WERI-Rb-1 (cell line): ENCODE measurements around the gene SETD1A.

ENCODE experiments used
- DNase-seq: peaks from one replicate; pipeline ENCODE4 v3.0.0-alpha.2; 2020
- H3K27ac ChIP-seq: fragments of 250-450 bp; sonication (Bioruptor Pico); 2 replicates; pipeline ENCODE4 v1.5.1; 2020; ENCODE audit warnings: mild to moderate bottlenecking, moderate library complexity
- H3K27me3 ChIP-seq: fragments of 250-450 bp; sonication (Bioruptor Pico); 2 replicates; pipeline ENCODE4 v1.5.1; 2021; ENCODE audit warnings: mild to moderate bottlenecking, low read depth, moderate library complexity; ENCODE audit not compliant: insufficient read depth, severe bottlenecking
- H3K36me3 ChIP-seq: fragments of 250-450 bp; sonication (Bioruptor Pico); 2 replicates; pipeline ENCODE4 v1.5.1; 2020; ENCODE audit warnings: mild to moderate bottlenecking, moderate library complexity
- H3K4me3 ChIP-seq: 2 replicates; pipeline ENCODE4 v1.5.1; 2011; ENCODE audit warnings: low read depth, mild to moderate bottlenecking, control low read depth, low read length
- H3K9me3 ChIP-seq: fragments of 250-450 bp; sonication (Bioruptor Pico); 2 replicates; pipeline ENCODE4 v1.5.1; 2021; ENCODE audit warnings: mild to moderate bottlenecking, moderate library complexity; ENCODE audit not compliant: severe bottlenecking
- TF ChIP-seq, protein P1 (sequence below): IDR thresholded peaks from 2 replicates; pipeline ENCODE4 v1.5.1; 2011; ENCODE audit warnings: low read depth, mild to moderate bottlenecking, control low read depth, inconsistent platforms, low read length

Gene SETD1A

GRCh38 chr16:30944352-30944751, 13.2 kb upstream of the SETD1A start:
- no peak for DNase-seq
- Histone ChIP-seq H3K27me3 (no peaks in the 10 kb centered on the region), H3K36me3 (peaks cover 31% of the 10 kb centered on the region), H3K4me3 (no peak overlapping the region), H3K9me3 (no peaks in the 10 kb centered on the region), H3K27ac (no peak overlapping the region)
- TF ChIP-seq, protein P1, sequence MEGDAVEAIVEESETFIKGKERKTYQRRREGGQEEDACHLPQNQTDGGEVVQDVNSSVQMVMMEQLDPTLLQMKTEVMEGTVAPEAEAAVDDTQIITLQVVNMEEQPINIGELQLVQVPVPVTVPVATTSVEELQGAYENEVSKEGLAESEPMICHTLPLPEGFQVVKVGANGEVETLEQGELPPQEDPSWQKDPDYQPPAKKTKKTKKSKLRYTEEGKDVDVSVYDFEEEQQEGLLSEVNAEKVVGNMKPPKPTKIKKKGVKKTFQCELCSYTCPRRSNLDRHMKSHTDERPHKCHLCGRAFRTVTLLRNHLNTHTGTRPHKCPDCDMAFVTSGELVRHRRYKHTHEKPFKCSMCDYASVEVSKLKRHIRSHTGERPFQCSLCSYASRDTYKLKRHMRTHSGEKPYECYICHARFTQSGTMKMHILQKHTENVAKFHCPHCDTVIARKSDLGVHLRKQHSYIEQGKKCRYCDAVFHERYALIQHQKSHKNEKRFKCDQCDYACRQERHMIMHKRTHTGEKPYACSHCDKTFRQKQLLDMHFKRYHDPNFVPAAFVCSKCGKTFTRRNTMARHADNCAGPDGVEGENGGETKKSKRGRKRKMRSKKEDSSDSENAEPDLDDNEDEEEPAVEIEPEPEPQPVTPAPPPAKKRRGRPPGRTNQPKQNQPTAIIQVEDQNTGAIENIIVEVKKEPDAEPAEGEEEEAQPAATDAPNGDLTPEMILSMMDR, result no peak

GRCh38 chr16:30946671-30947540, 10.6 kb upstream of the SETD1A start:
- H3K27ac ChIP-seq, result no peak overlapping the region
- H3K27me3 ChIP-seq, result no peaks in the 10 kb centered on the region
- H3K4me3 ChIP-seq, result no peak overlapping the region
- H3K36me3 ChIP-seq, result peaks cover 26% of the 10 kb centered on the region
- TF ChIP-seq, protein P1, result no peak
- H3K9me3 ChIP-seq, result no peaks in the 10 kb centered on the region
- DNase-seq, result no peak

- Histone ChIP-seq H3K36me3 (peaks cover 22% of the 10 kb centered on the region), H3K27me3 (no peaks in the 10 kb centered on the region), H3K4me3 (no peak overlapping the region), H3K9me3 (no peaks in the 10 kb centered on the region), H3K27ac (no peak overlapping the region)
- TF ChIP-seq, protein P1, result no peak
- no peak for DNase-seq
Measured at GRCh38 chr16:30947541-30947858, 10.1 kb upstream of the SETD1A start.

DNA sequence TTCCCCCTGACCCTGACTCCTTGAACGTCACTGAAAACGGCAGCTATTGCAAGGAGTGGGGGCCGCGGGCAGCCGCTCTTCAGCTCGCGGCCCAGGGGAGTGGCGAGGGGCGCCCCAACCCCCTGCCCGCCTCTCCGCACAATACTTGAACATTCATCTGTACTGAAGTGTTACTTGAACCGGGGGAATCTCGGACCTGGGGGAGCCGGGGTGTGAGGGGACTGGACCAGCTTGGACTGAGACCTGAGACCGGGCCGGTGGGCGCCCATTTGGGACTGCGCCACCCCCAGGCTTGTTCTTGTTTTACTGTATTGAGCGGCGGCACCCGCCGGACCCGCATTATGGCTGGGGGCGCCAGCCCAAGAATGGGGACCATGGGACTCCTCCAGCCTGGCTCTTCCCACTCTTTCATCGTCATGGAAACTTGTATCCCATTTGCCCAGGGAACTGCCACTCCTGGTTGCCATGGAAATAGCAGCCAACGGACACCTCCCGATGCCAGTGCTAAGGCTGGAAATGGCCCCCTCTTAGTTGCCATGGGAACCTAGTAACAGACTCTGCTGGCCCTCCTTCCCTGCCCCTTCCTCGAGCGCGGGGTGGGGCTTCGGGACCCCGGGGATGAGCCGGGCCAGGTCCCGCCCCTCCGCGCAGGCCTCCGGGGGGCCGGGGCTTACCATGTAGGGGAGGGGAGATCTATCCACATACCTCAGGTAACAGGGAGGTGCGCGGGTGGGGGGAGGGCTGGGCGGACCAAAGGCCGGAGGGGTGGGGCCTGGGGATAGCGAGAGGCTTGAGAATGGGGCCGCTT, 9.5 kb upstream of the SETD1A start:
- TF ChIP-seq, protein P1, result no peak
- Histone ChIP-seq H3K9me3 (no peaks in the 10 kb centered on the region), H3K4me3 (peak overlapping the region; percentile 61), H3K27me3 (no peaks in the 10 kb centered on the region), H3K27ac (no peak overlapping the region), H3K36me3 (peaks cover 17% of the 10 kb centered on the region)
- peak; percentile 86 for DNase-seq

DNA sequence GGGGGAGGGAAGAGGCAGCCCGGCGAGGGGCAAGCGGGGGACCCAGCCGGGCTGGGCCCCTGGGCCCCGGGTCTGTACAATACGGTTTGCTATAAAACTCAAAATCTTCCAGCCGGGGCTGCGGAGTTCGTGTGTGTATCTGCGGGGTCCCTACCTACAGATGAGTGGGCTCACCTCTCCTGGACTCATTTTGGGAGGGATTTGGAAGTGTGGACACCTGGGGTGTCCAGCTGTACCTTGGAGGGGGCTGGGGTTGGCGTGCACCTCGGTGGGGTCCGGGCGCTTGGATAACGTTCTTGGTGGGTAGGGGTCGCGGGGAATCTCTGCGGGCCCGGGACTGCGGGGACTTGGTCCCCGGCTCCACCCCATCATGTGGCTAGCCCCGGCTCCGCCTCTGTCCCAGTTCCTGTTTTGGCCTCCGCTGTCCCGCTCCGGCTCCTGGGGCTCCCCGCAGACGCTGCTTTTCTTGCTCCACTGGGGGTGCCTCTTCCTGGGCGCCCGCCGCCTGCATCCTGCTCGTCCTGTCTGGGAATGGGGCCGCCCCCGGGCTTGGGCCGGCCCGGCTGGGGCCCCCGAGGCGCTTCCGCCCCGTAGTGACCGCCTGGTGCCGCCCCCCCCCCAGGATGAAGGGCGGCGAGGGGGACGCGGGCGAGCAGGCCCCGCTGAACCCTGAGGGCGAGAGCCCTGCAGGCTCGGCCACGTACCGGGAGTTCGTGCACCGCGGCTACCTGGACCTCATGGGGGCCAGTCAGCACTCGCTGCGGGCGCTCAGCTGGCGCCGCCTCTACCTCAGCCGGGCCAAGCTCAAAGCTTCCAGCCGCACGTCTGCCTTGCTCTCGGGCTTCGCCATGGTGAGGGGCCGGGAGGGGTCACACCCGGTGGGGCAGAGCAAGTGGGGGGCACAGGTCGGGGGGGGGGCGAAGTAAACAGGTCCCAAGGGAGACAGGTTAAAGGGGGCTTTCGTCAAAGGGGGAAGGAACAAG, 8.6 kb upstream of the SETD1A start, which contains the start of gene ORAI3:
TSS of gene ORAI3 (plus strand) at position 402 of the 983 bp plus-strand sequence. CDS start at position 624, 222 bp downstream.
- no peaks in the 10 kb centered on the region for H3K27me3 ChIP-seq
- H3K9me3 ChIP-seq, result no peaks in the 10 kb centered on the region
- peaks cover 11% of the 10 kb centered on the region for H3K36me3 ChIP-seq
- peak within 1 kb of the TSS; percentile 60 for H3K27ac ChIP-seq
- peak within 1 kb of the TSS; percentile 61 for H3K4me3 ChIP-seq
- TF ChIP-seq, protein P1, result no peak
- DNase-seq, result peak; percentile 35
